Kidney epithelial cell (primary cell): Measurements from ENCODE around the gene PUM2. TPM values are rescaled to one million over a fixed set of nuclear protein-coding genes. Genes with fewer than 3 reads are reported as not detected.

Experiments used
- DNase-seq: peaks from one replicate; pipeline ENCODE4 v3.0.0-alpha.2; 2010; ENCODE audit warnings: low read depth
- H3K27me3 ChIP-seq: 2 replicates; pipeline ENCODE4 v1.6.0; 2011; ENCODE audit warnings: low read length; ENCODE audit not compliant: control insufficient read depth, insufficient read depth
- H3K36me3 ChIP-seq: 2 replicates; pipeline ENCODE4 v1.5.1; 2011; ENCODE audit warnings: low read length; ENCODE audit not compliant: control insufficient read depth, insufficient read depth
- H3K4me3 ChIP-seq: 2 replicates; pipeline ENCODE4 v1.5.1; 2011; ENCODE audit warnings: low read depth, mild to moderate bottlenecking, control low read depth, low read length
- total RNA-seq: library from RNA; depleted of rRNA; stranded (reverse); fragments of >200 nt; gene quantifications from 2 replicates; pipeline ENCODE4 v1.2.3, GENCODE V29; 2015
- TF ChIP-seq, protein P1 (sequence below): IDR thresholded peaks from 2 replicates; pipeline ENCODE4 v1.5.1; 2011; ENCODE audit warnings: mild to moderate bottlenecking, moderate library complexity, low read length, control low read depth, inconsistent platforms; ENCODE audit not compliant: insufficient read depth, poor library complexity, severe bottlenecking

PUM2 gene
- total RNA-seq, 1 donor from 2014 or later, result 44.2 TPM

DNA sequence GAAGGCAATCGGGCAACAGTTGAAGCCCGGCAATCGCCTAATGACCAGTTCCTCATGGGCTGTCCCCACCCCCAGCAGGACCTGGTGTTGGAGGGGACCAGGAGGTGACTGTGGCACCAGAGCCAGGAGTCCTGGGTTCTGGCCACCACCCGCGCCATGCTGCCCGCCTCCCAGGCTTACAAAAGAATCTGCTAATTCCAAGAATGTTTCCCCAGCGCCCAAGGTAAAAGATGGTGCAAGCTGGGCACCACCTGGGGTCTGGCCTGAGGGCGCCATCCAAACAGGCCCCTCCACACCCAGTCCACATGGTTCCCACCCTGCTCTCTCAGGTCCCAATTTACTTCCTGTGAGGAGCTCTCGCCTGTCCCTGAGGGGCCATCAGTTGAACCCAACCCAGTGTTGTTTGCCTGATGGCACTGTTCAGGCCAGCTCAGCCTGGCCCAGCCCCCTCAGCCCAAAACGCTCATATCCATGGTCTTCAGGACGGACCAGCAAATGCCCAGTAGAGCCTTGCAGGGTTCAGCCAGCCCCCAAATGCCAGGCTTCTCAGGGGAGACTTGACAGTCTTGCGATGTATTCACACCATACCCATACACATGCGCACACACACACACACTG is 130.8 kb downstream of the PUM2 start:
- no peaks in the 10 kb centered on the region for H3K27me3 ChIP-seq
- TF ChIP-seq, protein P1, sequence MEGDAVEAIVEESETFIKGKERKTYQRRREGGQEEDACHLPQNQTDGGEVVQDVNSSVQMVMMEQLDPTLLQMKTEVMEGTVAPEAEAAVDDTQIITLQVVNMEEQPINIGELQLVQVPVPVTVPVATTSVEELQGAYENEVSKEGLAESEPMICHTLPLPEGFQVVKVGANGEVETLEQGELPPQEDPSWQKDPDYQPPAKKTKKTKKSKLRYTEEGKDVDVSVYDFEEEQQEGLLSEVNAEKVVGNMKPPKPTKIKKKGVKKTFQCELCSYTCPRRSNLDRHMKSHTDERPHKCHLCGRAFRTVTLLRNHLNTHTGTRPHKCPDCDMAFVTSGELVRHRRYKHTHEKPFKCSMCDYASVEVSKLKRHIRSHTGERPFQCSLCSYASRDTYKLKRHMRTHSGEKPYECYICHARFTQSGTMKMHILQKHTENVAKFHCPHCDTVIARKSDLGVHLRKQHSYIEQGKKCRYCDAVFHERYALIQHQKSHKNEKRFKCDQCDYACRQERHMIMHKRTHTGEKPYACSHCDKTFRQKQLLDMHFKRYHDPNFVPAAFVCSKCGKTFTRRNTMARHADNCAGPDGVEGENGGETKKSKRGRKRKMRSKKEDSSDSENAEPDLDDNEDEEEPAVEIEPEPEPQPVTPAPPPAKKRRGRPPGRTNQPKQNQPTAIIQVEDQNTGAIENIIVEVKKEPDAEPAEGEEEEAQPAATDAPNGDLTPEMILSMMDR, result no peak
- no peak for DNase-seq
- H3K4me3 ChIP-seq, result no peak overlapping the region
- no peaks in the 10 kb centered on the region for H3K36me3 ChIP-seq

DNA sequence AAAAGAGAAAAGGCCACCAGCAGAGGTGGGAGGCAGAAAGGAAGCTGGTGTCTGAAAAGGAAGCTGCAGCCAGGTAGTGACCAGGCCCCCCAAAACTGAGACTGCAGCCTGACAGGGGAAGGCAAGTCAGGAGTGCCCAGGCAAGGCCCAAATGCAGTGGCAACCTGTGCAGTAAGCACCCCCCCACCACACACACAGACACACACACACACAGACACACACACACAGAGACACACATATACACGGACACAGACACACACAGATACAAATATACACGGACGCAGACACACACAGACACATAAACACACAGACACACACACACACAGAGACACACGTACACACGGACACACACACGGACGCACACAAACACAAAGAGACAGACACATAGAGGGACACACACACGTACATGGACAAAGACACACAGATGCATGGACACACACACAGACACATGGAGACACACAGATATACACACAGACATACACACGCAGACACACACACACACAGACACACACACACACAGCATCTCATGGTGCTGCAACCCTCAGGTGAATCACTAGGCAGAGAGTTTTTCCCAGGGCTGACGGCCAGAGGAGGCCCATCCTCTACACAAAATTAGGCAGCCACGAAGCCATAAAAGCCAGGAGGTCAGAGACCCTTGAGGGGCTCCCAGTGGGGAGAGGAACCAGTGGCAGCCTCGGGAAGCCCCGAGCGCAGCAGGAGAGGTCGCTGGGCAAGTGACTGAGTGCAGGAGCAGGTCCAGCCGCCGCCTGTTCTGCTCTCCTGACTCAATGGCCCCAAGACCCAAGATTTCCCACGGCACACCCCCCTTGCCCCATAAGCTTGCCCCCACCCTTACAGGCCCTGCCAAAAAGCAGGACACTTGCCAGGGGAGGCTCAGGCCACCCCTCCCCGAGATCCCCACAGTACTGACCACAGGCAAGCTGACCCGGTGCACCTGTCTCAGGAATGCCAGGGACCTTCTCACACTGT is 132.0 kb downstream of the PUM2 start:
- Histone ChIP-seq H3K36me3 (no peaks in the 10 kb centered on the region), H3K4me3 (no peak overlapping the region), H3K27me3 (no peaks in the 10 kb centered on the region)
- DNase-seq, result no peak
- TF ChIP-seq, protein P1, result no peak

DNA sequence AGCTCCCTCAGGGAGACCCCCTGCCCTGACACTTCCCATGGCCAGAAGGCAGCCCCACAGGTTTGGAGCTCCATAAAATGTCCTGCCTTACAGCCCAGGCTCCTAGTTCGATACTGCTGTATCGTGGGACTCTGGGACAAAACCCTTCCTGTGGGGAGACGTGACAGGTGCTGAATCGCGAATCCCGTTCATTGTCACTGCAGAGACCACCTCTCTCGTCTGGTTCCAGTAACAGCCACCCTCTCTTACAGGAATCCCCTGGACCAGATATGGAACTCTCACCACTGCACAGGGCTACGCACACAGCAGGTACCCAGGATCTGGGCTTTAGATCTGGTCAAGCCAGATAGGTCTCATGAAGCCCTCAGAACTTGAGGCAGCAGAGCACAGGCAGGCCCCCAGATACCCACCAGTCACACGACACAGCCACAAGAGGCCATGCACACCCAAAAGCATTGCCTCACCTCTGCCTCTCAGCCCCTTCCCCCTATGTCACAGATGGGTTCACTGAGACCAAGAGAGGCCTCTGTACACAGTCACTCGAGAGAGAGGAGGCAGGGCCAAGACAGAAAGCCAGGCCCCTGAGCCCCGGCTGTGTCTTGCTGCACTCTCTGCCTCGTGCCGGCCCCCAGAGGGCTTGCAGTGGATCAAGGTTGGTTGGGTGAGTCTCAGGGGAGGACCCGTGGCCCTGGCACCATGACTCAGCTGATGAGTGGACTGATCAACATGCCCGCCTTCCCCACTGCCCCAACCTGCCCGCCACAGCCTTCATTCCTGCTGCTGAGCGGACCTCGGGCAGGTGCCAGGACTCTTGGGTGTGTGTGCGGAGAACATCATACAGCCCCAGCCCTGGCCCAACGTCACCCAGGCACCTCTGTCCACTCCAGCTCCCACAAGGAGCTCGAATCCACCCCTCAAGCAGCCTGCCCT is 133.3 kb downstream of the PUM2 start:
- no peak overlapping the region for H3K4me3 ChIP-seq
- H3K27me3 ChIP-seq, result no peaks in the 10 kb centered on the region
- H3K36me3 ChIP-seq, result no peaks in the 10 kb centered on the region
- no peak for DNase-seq
- TF ChIP-seq, protein P1, result no peak

DNA sequence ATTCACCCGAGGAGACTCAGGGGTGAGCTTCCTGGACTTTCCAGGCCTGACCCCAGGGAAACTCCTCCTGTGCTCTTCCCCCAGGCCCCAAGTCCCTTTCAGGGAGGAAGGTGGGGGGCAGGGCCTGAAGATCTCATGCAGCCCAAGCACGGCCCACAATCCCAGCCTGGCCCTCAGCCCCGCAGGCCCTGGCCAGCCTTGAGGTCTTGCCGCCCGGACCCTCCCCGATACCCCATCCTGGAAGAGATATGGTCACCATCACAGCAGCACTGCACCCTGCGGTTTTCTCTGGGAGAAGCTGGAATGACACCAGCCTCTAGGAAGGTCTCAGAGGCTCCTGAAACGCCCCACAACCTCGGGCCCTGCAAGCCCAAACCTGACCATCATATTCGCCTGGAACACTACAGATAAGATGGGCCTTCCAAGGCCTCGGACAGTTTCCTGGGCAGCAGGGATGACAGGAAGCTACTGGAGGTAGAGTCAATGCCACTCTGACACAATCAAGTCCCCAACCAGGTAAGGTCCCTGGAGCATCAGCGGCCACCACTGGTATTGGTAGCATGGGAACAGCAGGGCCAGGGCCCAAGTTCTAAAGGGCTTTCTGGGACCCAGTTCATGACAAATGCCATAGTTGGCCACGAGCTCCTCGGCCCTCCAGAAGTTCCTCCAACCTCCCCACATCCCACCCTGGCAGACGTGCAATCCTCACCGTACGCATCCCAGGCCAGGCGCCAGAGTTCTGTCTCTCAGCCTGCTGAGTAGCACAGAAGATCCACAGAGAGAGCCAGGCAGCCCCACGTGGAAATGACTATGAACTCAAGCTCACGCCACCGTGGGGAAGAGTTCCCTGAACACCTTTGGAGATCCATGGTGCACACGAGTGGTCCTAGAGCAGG is 134.3 kb downstream of the PUM2 start:
- TF ChIP-seq, protein P1, result no peak
- H3K4me3 ChIP-seq, result no peak overlapping the region

More for the DNA sequence above, 134.3 kb downstream of the PUM2 start:
- Histone ChIP-seq H3K27me3 (no peaks in the 10 kb centered on the region), H3K36me3 (no peaks in the 10 kb centered on the region)
- DNase-seq, result no peak
